ENCODE measurements around the gene SCAPER. TPM values are rescaled to one million over a fixed set of nuclear protein-coding genes. Genes with fewer than 3 reads are reported as not detected.
A peak's percentile ranks its signal among the peaks of the same experiment; 100 is the strongest.

Gene SCAPER
- total and polyA plus RNA-seq, 8 donors, result 3.0 to 23.8 (median 14.2) TPM

DNA sequence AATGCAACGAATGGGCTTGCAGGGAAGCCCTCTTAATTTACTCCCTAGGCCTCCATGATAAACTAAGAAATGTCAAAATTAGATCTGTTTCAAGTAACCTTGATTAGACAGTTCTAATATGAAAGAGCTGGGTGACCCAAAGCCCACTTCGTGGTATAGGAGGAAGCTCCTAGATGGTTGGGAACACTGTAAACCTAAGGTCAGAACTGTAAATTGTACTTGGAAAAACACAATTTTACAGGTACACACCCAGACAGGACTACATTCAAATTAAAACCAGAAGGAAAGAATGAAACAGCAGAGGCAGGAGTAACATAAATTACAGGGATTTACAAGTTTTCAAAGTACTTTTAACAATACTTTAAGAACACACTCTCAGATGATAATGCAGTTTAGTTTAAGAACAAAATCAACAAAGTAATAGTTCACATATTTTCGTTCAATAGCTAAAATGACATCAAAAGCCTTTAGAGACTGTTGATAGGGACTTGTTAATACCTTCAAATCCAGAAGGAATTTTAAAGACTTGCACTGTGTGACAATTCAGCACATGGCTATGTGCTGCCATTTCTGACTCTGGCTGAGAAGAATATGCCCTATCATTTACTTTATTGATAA is 550.2 kb downstream of the SCAPER start:
- no peaks in the 10 kb centered on the region for H3K27me3 ChIP-seq
- TF ChIP-seq, protein P1, sequence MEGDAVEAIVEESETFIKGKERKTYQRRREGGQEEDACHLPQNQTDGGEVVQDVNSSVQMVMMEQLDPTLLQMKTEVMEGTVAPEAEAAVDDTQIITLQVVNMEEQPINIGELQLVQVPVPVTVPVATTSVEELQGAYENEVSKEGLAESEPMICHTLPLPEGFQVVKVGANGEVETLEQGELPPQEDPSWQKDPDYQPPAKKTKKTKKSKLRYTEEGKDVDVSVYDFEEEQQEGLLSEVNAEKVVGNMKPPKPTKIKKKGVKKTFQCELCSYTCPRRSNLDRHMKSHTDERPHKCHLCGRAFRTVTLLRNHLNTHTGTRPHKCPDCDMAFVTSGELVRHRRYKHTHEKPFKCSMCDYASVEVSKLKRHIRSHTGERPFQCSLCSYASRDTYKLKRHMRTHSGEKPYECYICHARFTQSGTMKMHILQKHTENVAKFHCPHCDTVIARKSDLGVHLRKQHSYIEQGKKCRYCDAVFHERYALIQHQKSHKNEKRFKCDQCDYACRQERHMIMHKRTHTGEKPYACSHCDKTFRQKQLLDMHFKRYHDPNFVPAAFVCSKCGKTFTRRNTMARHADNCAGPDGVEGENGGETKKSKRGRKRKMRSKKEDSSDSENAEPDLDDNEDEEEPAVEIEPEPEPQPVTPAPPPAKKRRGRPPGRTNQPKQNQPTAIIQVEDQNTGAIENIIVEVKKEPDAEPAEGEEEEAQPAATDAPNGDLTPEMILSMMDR (IDR thresholded peaks at IDR 0.05), result no peak
- ATAC-seq (no peak), DNase-seq (no peak), FAIRE-seq (no peak)
- H3K27ac ChIP-seq, result no peak overlapping the region
- no peak overlapping the region for H3K4me3 ChIP-seq
- H3K4me1 ChIP-seq, result no peaks in the 10 kb centered on the region
- WGBS, 2 donors, result 83 to 91% methylated on average over 3 of the region's 3 CpGs
- intact Hi-C loops (cut with DNase I), result no loop called here
- peaks cover 0 to under 1% (median 0%) of the 10 kb centered on the region in 3 donors for H3K36me3 ChIP-seq
- no peaks in the 10 kb centered on the region for H3K9me3 ChIP-seq

DNA sequence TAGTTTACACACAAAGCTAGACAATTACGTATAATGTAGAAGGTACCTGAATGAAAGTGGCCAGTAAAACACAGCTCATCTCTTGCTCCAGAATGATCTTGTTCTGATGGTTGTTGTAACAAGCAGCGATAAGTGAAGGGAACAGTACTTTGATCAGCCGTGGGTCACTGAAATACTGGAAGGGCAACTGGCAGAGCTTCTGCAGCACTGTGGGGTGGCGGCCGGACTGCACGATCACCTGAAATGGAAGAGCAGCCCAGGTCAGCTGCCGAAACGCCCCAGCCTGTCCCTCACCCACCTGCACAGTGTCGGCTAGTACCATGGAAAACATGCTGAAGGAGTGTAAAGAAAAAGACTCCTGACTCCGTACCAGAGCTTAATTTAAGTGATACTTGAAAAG is 551.2 kb downstream of the SCAPER start:
- Histone ChIP-seq H3K4me1 (no peaks in the 10 kb centered on the region), H3K9me3 (no peaks in the 10 kb centered on the region), H3K4me3 (no peak overlapping the region), H3K27me3 (no peaks in the 10 kb centered on the region), H3K27ac (no peak overlapping the region), H3K36me3 (peaks cover 0 to 4% (median 0%) of the 10 kb centered on the region in 3 donors)
- no peak for DNase-seq
- FAIRE-seq, result no peak
- no peak for ATAC-seq
- intact Hi-C loops (cut with DNase I), result no loop called here
- TF ChIP-seq, protein P1 (IDR thresholded peaks at IDR 0.05), result no peak
- 93 to 98% methylated on average over 10 of the region's 10 CpGs for WGBS, 2 donors

DNA sequence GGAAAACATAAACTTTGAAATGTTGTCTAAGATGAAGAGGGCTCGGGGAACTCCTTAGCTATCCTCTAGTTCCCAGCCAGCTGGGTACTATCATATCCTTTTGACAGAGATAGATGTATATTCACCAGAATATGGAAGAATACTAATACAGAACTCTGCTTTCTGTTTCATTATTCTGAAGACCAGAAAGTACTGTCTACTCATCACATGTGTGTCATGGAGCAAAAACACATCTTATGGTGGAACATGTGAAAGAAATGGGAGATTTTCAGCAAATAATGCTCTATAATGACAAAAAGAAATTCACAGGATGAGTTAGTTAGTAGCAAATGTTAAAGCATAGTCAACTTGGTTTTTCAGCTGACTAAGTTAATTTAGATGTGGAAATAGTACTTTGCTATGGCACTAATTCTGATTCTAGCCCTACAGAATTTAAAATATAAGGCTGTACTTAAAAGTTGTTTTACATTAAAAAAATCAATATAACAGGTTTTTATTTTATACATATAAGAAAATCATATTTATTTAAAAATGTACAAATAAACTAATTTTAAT is 552.0 kb downstream of the SCAPER start:
- Histone ChIP-seq H3K27me3 (no peaks in the 10 kb centered on the region), H3K36me3 (peaks cover 0 to 4% (median 0%) of the 10 kb centered on the region in 3 donors), H3K9me3 (no peaks in the 10 kb centered on the region), H3K4me3 (no peak overlapping the region), H3K4me1 (no peaks in the 10 kb centered on the region), H3K27ac (no peak overlapping the region)
- ATAC-seq (no peak), DNase-seq (no peak), FAIRE-seq (peak; percentile 17)
- intact Hi-C loops (cut with DNase I), result no loop called here
- WGBS, 2 donors, result 97% methylated on average over 1 of the region's 1 CpG
- TF ChIP-seq, protein P1 (IDR thresholded peaks at IDR 0.05), result no peak

DNA sequence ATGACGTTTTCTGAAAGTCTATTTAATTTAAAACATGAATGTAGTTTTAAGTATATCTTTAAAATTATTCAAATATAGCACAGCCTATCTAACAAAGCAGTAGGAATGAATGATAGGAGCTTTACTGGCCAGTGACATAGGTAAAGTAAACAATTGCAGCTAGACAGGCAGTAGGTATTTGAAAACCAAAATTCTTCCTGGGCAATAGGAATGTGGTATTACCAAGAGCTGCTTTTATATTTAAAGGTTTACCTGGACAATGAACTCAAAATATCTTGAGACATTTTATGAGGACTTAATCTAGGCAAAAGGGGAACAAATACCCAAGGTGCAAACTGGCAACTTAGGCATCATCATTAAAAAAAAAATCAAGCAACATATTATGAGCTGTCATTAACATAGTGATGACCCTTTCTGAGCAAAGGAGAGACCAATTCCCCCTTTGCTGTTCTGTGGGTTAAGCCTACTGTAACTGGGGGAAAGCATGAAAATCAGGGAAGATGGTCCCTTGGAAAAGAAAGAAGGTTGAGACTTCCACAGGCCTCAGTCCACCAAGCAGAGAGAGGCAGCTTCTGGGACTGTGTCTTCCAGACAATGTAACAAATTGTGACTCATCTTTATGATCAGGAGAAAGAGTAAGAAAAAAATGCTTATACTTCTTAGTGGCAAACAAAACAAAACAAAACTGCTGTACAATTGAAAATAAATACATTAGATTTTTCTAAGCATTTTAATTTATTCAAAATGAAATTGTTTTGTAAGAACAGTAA is 555.7 kb downstream of the SCAPER start:
- Histone ChIP-seq H3K36me3 (peaks cover 0 to 4% (median 0%) of the 10 kb centered on the region in 3 donors), H3K4me1 (peaks cover 0 to 2% (median 0%) of the 10 kb centered on the region in 3 donors), H3K27me3 (peaks cover 4 to 27% (median 7%) of the 10 kb centered on the region in 4 donors), H3K27ac (no peak overlapping the region), H3K9me3 (no peaks in the 10 kb centered on the region), H3K4me3 (no peak overlapping the region)
- ATAC-seq (no peak), FAIRE-seq (no peak), DNase-seq (no peak)
- intact Hi-C loops (cut with DNase I), result no loop called here
- 80 to 84% methylated on average over 1 of the region's 1 CpG for WGBS, 2 donors
- TF ChIP-seq, protein P1 (IDR thresholded peaks at IDR 0.05), result no peak
